ENCODE measurements around the gene DST.

Gene DST

GRCh38 chr6:56456785-56457184, 185.9 kb downstream of the DST start:
- H3K9ac ChIP-seq (ENCODE audit: low read depth, low read length, poor library complexity), result no peak overlapping the region
- no peak overlapping the region for H3K27ac ChIP-seq (replicated peaks; ENCODE audit: low read length)
- no peaks in the 10 kb centered on the region for H3K9me3 ChIP-seq (replicated peaks in 1 of 2; ENCODE audit: control insufficient read depth in 2 of 2, insufficient read depth in 1 of 2, low read depth in 1 of 2, low read length in 2 of 2)
- no peak overlapping the region for H4K91ac ChIP-seq (ENCODE audit: low read depth, low read length, poor library complexity)
- DNase-seq (ENCODE audit: low spot score), result no peak
- H2AFZ ChIP-seq (ENCODE audit: low read length), result no peak overlapping the region
- no peak overlapping the region for H2BK120ac ChIP-seq (ENCODE audit: low read depth, low read length)
- 83 to 86% methylated on average over 1 of the region's 2 CpGs for WGBS, 2 donors (ENCODE audit: extremely low coverage in 2 of 2, insufficient read length in 2 of 2, insufficient replicate concordance in 1 of 2)
- H2AK5ac ChIP-seq (ENCODE audit: low read depth, low read length), result no peak overlapping the region
- no peak overlapping the region for H2BK5ac ChIP-seq (ENCODE audit: low read length)
- no peak overlapping the region for H2BK12ac ChIP-seq (ENCODE audit: low read length)
- H3K14ac ChIP-seq (ENCODE audit: low read length), result no peak overlapping the region
- no peak overlapping the region for H3K4me2 ChIP-seq (ENCODE audit: insufficient read depth, low read length, poor library complexity, severe bottlenecking)
- no peaks in the 10 kb centered on the region for H3K79me1 ChIP-seq (ENCODE audit: low read depth, low read length)
- H3K36me3 ChIP-seq (replicated peaks in 1 of 2; ENCODE audit: control insufficient read depth in 2 of 2, insufficient read depth in 2 of 2, low read length in 2 of 2), result peaks cover 12 to 63% of the 10 kb centered on the region in 2 donors
- H2BK15ac ChIP-seq (ENCODE audit: low read length), result no peak overlapping the region
- no peak overlapping the region for H4K8ac ChIP-seq (ENCODE audit: low read depth, low read length)
- H3K4me1 ChIP-seq (ENCODE audit: control insufficient read depth in 2 of 2, insufficient read depth in 1 of 2, low read depth in 1 of 2, low read length in 2 of 2), result no peaks in the 10 kb centered on the region
- H3K23ac ChIP-seq (ENCODE audit: low read depth, low read length, poor library complexity), result no peak overlapping the region
- H3K27me3 ChIP-seq (ENCODE audit: control insufficient read depth in 3 of 3, insufficient read depth in 3 of 3, low read depth in 1 of 3, low read length in 3 of 3), result no peaks in the 10 kb centered on the region
- H3K4ac ChIP-seq (ENCODE audit: low read length), result no peak overlapping the region
- no peak overlapping the region for H3K4me3 ChIP-seq (ENCODE audit: low read length in 2 of 2)
- H3K18ac ChIP-seq (ENCODE audit: low read length), result no peak overlapping the region

GRCh38 chr6:56450882-56451739, 191.6 kb downstream of the DST start:
- H3K4me1 ChIP-seq (ENCODE audit: control insufficient read depth in 2 of 2, insufficient read depth in 1 of 2, low read depth in 1 of 2, low read length in 2 of 2), result no peaks in the 10 kb centered on the region
- no peaks in the 10 kb centered on the region for H3K9me3 ChIP-seq (replicated peaks in 1 of 2; ENCODE audit: control insufficient read depth in 2 of 2, insufficient read depth in 1 of 2, low read depth in 1 of 2, low read length in 2 of 2)
- no peak overlapping the region for H3K4me3 ChIP-seq (ENCODE audit: low read length in 2 of 2)
- H3K27me3 ChIP-seq (ENCODE audit: control insufficient read depth in 3 of 3, insufficient read depth in 3 of 3, low read depth in 1 of 3, low read length in 3 of 3), result no peaks in the 10 kb centered on the region
- no peak overlapping the region for H3K4me2 ChIP-seq (ENCODE audit: insufficient read depth, low read length, poor library complexity, severe bottlenecking)
- no peak overlapping the region for H3K18ac ChIP-seq (ENCODE audit: low read length)
- no peak overlapping the region for H2AK5ac ChIP-seq (ENCODE audit: low read depth, low read length)
- DNase-seq (ENCODE audit: low spot score), result no peak
- WGBS, 2 donors (ENCODE audit: extremely low coverage in 2 of 2, insufficient read length in 2 of 2, insufficient replicate concordance in 1 of 2), result no CpG with 5 or more reads among the region's 2 CpGs
- H3K27ac ChIP-seq (replicated peaks; ENCODE audit: low read length), result no peak overlapping the region
- H4K91ac ChIP-seq (ENCODE audit: low read depth, low read length, poor library complexity), result no peak overlapping the region
- H3K14ac ChIP-seq (ENCODE audit: low read length), result no peak overlapping the region
- no peaks in the 10 kb centered on the region for H3K79me1 ChIP-seq (ENCODE audit: low read depth, low read length)
- H2AFZ ChIP-seq (ENCODE audit: low read length), result no peak overlapping the region
- H3K4ac ChIP-seq (ENCODE audit: low read length), result no peak overlapping the region
- H3K23ac ChIP-seq (ENCODE audit: low read depth, low read length, poor library complexity), result no peak overlapping the region
- no peak overlapping the region for H2BK120ac ChIP-seq (ENCODE audit: low read depth, low read length)
- H4K8ac ChIP-seq (ENCODE audit: low read depth, low read length), result no peak overlapping the region
- H3K36me3 ChIP-seq (replicated peaks in 1 of 2; ENCODE audit: control insufficient read depth in 2 of 2, insufficient read depth in 2 of 2, low read length in 2 of 2), result peaks cover 0 to 11% of the 10 kb centered on the region in 2 donors
- H2BK5ac ChIP-seq (ENCODE audit: low read length), result no peak overlapping the region
- H2BK15ac ChIP-seq (ENCODE audit: low read length), result no peak overlapping the region
- no peak overlapping the region for H2BK12ac ChIP-seq (ENCODE audit: low read length)
- no peak overlapping the region for H3K9ac ChIP-seq (ENCODE audit: low read depth, low read length, poor library complexity)

- WGBS, 2 donors (ENCODE audit: extremely low coverage in 2 of 2, insufficient read length in 2 of 2, insufficient replicate concordance in 1 of 2), result no CpG with 5 or more reads among the region's 3 CpGs
- no peak overlapping the region for H2AFZ ChIP-seq (ENCODE audit: low read length)
- no peak overlapping the region for H3K23ac ChIP-seq (ENCODE audit: low read depth, low read length, poor library complexity)
- H4K8ac ChIP-seq (ENCODE audit: low read depth, low read length), result no peak overlapping the region
- H3K4ac ChIP-seq (ENCODE audit: low read length), result no peak overlapping the region
- H2BK12ac ChIP-seq (ENCODE audit: low read length), result no peak overlapping the region
- H3K4me2 ChIP-seq (ENCODE audit: insufficient read depth, low read length, poor library complexity, severe bottlenecking), result no peak overlapping the region
- H3K9me3 ChIP-seq (replicated peaks in 1 of 2; ENCODE audit: control insufficient read depth in 2 of 2, insufficient read depth in 1 of 2, low read depth in 1 of 2, low read length in 2 of 2), result no peaks in the 10 kb centered on the region
- no peaks in the 10 kb centered on the region for H3K79me1 ChIP-seq (ENCODE audit: low read depth, low read length)
- no peaks in the 10 kb centered on the region for H3K4me1 ChIP-seq (ENCODE audit: control insufficient read depth in 2 of 2, insufficient read depth in 1 of 2, low read depth in 1 of 2, low read length in 2 of 2)
- DNase-seq (ENCODE audit: low spot score), result no peak
- H2BK120ac ChIP-seq (ENCODE audit: low read depth, low read length), result no peak overlapping the region
- no peaks in the 10 kb centered on the region for H3K27me3 ChIP-seq (ENCODE audit: control insufficient read depth in 3 of 3, insufficient read depth in 3 of 3, low read depth in 1 of 3, low read length in 3 of 3)
- no peak overlapping the region for H3K14ac ChIP-seq (ENCODE audit: low read length)
- no peak overlapping the region for H3K4me3 ChIP-seq (ENCODE audit: low read length in 2 of 2)
- H3K36me3 ChIP-seq (replicated peaks in 1 of 2; ENCODE audit: control insufficient read depth in 2 of 2, insufficient read depth in 2 of 2, low read length in 2 of 2), result peaks cover 0 to 7% of the 10 kb centered on the region in 2 donors
- H4K91ac ChIP-seq (ENCODE audit: low read depth, low read length, poor library complexity), result no peak overlapping the region
- H2BK5ac ChIP-seq (ENCODE audit: low read length), result no peak overlapping the region
- H3K18ac ChIP-seq (ENCODE audit: low read length), result no peak overlapping the region
- H3K9ac ChIP-seq (ENCODE audit: low read depth, low read length, poor library complexity), result no peak overlapping the region
- no peak overlapping the region for H2AK5ac ChIP-seq (ENCODE audit: low read depth, low read length)
- H2BK15ac ChIP-seq (ENCODE audit: low read length), result no peak overlapping the region
- H3K27ac ChIP-seq (replicated peaks; ENCODE audit: low read length), result no peak overlapping the region
These were observed 192.3 kb downstream of the DST start for GRCh38 chr6:56450376-56450775.

GRCh38 chr6:56448046-56448445, 194.6 kb downstream of the DST start:
- H3K27me3 ChIP-seq (ENCODE audit: control insufficient read depth in 3 of 3, insufficient read depth in 3 of 3, low read depth in 1 of 3, low read length in 3 of 3), result no peaks in the 10 kb centered on the region
- H2BK12ac ChIP-seq (ENCODE audit: low read length), result no peak overlapping the region
- H3K23ac ChIP-seq (ENCODE audit: low read depth, low read length, poor library complexity), result no peak overlapping the region
- H3K9ac ChIP-seq (ENCODE audit: low read depth, low read length, poor library complexity), result no peak overlapping the region
- no peaks in the 10 kb centered on the region for H3K79me1 ChIP-seq (ENCODE audit: low read depth, low read length)
- no peaks in the 10 kb centered on the region for H3K9me3 ChIP-seq (replicated peaks in 1 of 2; ENCODE audit: control insufficient read depth in 2 of 2, insufficient read depth in 1 of 2, low read depth in 1 of 2, low read length in 2 of 2)
- no peak overlapping the region for H2AFZ ChIP-seq (ENCODE audit: low read length)
- H3K14ac ChIP-seq (ENCODE audit: low read length), result no peak overlapping the region
- H4K91ac ChIP-seq (ENCODE audit: low read depth, low read length, poor library complexity), result no peak overlapping the region
- H3K27ac ChIP-seq (replicated peaks; ENCODE audit: low read length), result no peak overlapping the region
- H3K4me2 ChIP-seq (ENCODE audit: insufficient read depth, low read length, poor library complexity, severe bottlenecking), result no peak overlapping the region
- no peak overlapping the region for H2AK5ac ChIP-seq (ENCODE audit: low read depth, low read length)
- H3K4me1 ChIP-seq (ENCODE audit: control insufficient read depth in 2 of 2, insufficient read depth in 1 of 2, low read depth in 1 of 2, low read length in 2 of 2), result no peaks in the 10 kb centered on the region
- no peak overlapping the region for H2BK15ac ChIP-seq (ENCODE audit: low read length)
- H2BK120ac ChIP-seq (ENCODE audit: low read depth, low read length), result no peak overlapping the region
- no peak overlapping the region for H3K18ac ChIP-seq (ENCODE audit: low read length)
- no peak overlapping the region for H3K4me3 ChIP-seq (ENCODE audit: low read length in 2 of 2)
- no peak overlapping the region for H4K8ac ChIP-seq (ENCODE audit: low read depth, low read length)
- no peak overlapping the region for H3K4ac ChIP-seq (ENCODE audit: low read length)
- DNase-seq (ENCODE audit: low spot score), result no peak
- no peaks in the 10 kb centered on the region for H3K36me3 ChIP-seq (replicated peaks in 1 of 2; ENCODE audit: control insufficient read depth in 2 of 2, insufficient read depth in 2 of 2, low read length in 2 of 2)
- WGBS, 2 donors (ENCODE audit: extremely low coverage in 2 of 2, insufficient read length in 2 of 2, insufficient replicate concordance in 1 of 2), result no CpG with 5 or more reads among the region's 1 CpG
- H2BK5ac ChIP-seq (ENCODE audit: low read length), result no peak overlapping the region

All from neuronal stem cell (in vitro differentiated cells).